Renal pelvis (tissue), 12 donors: ENCODE measurements around the gene PBX4. TPM values are rescaled to one million over a fixed set of nuclear protein-coding genes. Genes with fewer than 3 reads are reported as not detected.
"Not testable (repeated sequence)": the region's sequence is repeated elsewhere in the genome, so short reads cannot be mapped to it uniquely, and the experiment has no call there.

Source experiments
- DNase-seq: peaks from one replicate; pipeline ENCODE4 v3.0.0-alpha.2; 2013
- long read RNA-seq, 16 experiments: transcript quantifications; one replicate each; lab custom pipeline, GENCODE V29; 2026
- polyA plus RNA-seq, 3 donors: library from polyadenylated mRNA; unstranded; fragments of 120-200 nt; gene quantifications; one replicate each; pipeline ENCODE4 v1.2.1, GENCODE V29; 2013; ENCODE audit not compliant: insufficient read length in 3 of 3

Gene PBX4
- polyA plus RNA-seq, result 1 to 10 TPM; 3.8 to 7.6 (median 5.8) TPM
- long read RNA-seq, donor 1, partial matches to known transcripts, result 0 of 1 reads
- long read RNA-seq, donor 1, other reads (novel, unspliced or antisense), result 0 of 1 reads
- long read RNA-seq, donor 2, partial matches to known transcripts, result 0 of 2 reads
- long read RNA-seq, donor 2, other reads (novel, unspliced or antisense), result 0 of 2 reads
- long read RNA-seq, donor 3, result 0 reads
- long read RNA-seq, donor 4, partial matches to known transcripts, result 32 of 33 reads
- long read RNA-seq, donor 4, other reads (novel, unspliced or antisense), result 0 of 33 reads
- long read RNA-seq, donor 5, partial matches to known transcripts, result 0 of 1 reads
- long read RNA-seq, donor 5, other reads (novel, unspliced or antisense), result 0 of 1 reads
- long read RNA-seq, donor 6, partial matches to known transcripts, result 0 of 1 reads
- long read RNA-seq, donor 6, other reads (novel, unspliced or antisense), result 0 of 1 reads
- long read RNA-seq, donor 7, partial matches to known transcripts, result 0 of 3 reads
- long read RNA-seq, donor 7, other reads (novel, unspliced or antisense), result 0 of 3 reads
- long read RNA-seq, donor 8, result 0 reads
- long read RNA-seq, donor 9, partial matches to known transcripts, result 0 of 1 reads
- long read RNA-seq, donor 9, other reads (novel, unspliced or antisense), result 0 of 1 reads
- long read RNA-seq, donor 10, partial matches to known transcripts, result 0 of 3 reads
- long read RNA-seq, donor 10, other reads (novel, unspliced or antisense), result 0 of 3 reads
- long read RNA-seq, donor 11, result 0 reads
- long read RNA-seq, donor 12, partial matches to known transcripts, result 0 of 1 reads
- long read RNA-seq, donor 12, other reads (novel, unspliced or antisense), result 0 of 1 reads
- long read RNA-seq, donor 13, partial matches to known transcripts, result 0 of 1 reads
- long read RNA-seq, donor 13, other reads (novel, unspliced or antisense), result 0 of 1 reads
- long read RNA-seq, donor 14, result 0 reads
- long read RNA-seq, donor 15, result 0 reads
- long read RNA-seq, donor 16, result 0 reads

- DNase-seq, result peak; percentile 94
Observed at GRCh38 chr19:19618219-19619051, at the start of gene PBX4. Gene PBX4, minus strand, starts transcription at chr19:19618687. Its CDS starts 58 bp downstream, at chr19:19618629.

GRCh38 chr19:19665420-19665948, 47.0 kb upstream of the PBX4 start:
- not testable (repeated sequence) for DNase-seq

- DNase-seq, result peak; percentile 96
Observed at GRCh38 chr19:19663256-19664120, 45.0 kb upstream of the PBX4 start, which contains the start of gene ATP13A1. Gene ATP13A1, minus strand, starts transcription at chr19:19663676. Its CDS starts 10 bp downstream, at chr19:19663666.

- no peak for DNase-seq
Observed at GRCh38 chr19:19662871-19663255, 44.4 kb upstream of the PBX4 start.

GRCh38 chr19:19662344-19662743, 43.9 kb upstream of the PBX4 start:
- DNase-seq, result no peak

- DNase-seq, result no peak
Observed at GRCh38 chr19:19661675-19662251, 43.3 kb upstream of the PBX4 start.

GRCh38 chr19:19661141-19661674, 42.7 kb upstream of the PBX4 start:
- no peak for DNase-seq

GRCh38 chr19:19659646-19660245, 41.3 kb upstream of the PBX4 start:
- no peak for DNase-seq

- no peak for DNase-seq
Observed at GRCh38 chr19:19657397-19657783, 38.9 kb upstream of the PBX4 start.

GRCh38 chr19:19656451-19657396, 38.2 kb upstream of the PBX4 start:
- DNase-seq, result no peak

- DNase-seq, result no peak
Observed at GRCh38 chr19:19655641-19656343, 37.3 kb upstream of the PBX4 start.

GRCh38 chr19:19655051-19655594, 36.6 kb upstream of the PBX4 start:
- no peak for DNase-seq

GRCh38 chr19:19654441-19654840, 36.0 kb upstream of the PBX4 start:
- no peak for DNase-seq

- DNase-seq, result no peak
Observed at GRCh38 chr19:19653597-19654147, 35.2 kb upstream of the PBX4 start.

GRCh38 chr19:19652482-19653295, 34.2 kb upstream of the PBX4 start:
- no peak for DNase-seq

- DNase-seq, result no peak
Observed at GRCh38 chr19:19651076-19651475, 32.6 kb upstream of the PBX4 start.
